Measurements from ENCODE around the gene FADS2. TPM values are rescaled to one million over a fixed set of nuclear protein-coding genes. Genes with fewer than 3 reads are reported as not detected.

Gene FADS2
- total and polyA plus RNA-seq, 9 of the 15 experiments (the other 6 are each of a cell fraction or from before 2014, with no cell fraction given), result 2.9 to 42.8 (median 16.2) TPM

- TF ChIP-seq PBX2 (CRISPR knock-in tag; IDR thresholded peaks at IDR 0.05; ENCODE audit: low read depth) (no peak), PBX2 (tag; conservative IDR thresholded peaks at IDR 0.05; ENCODE audit: low read depth) (no peak), ZBED1 (IDR thresholded peaks at IDR 0.05) (no peak), HDAC3 (IDR thresholded peaks at IDR 0.05; ENCODE audit: borderline replicate concordance, partially characterized antibody) (no peak), ETV5 (CRISPR knock-in tag; IDR thresholded peaks at IDR 0.05; ENCODE audit: low read depth) (no peak), NONO (IDR thresholded peaks at IDR 0.05; ENCODE audit: low read depth in 2 of 2, low read length in 1 of 2) (peak; percentile 80 to 89), E2F4 (CRISPR knock-in tag; IDR thresholded peaks at IDR 0.05; ENCODE audit: low read depth) (no peak), HNRNPL (IDR thresholded peaks at IDR 0.05; ENCODE audit: low read depth, low read length) (peak; percentile 100), ZNF511 (CRISPR knock-in tag; IDR thresholded peaks at IDR 0.05) (peak; percentile 6; the same call in 1 of the 2 replicates), PPARD (CRISPR knock-in tag; IDR thresholded peaks at IDR 0.05) (no peak), ATF6 (CRISPR knock-in tag; IDR thresholded peaks at IDR 0.05) (no peak), EP300 (IDR thresholded peaks at IDR 0.05; ENCODE audit: low read length) (peak; percentile 42; the same call in 1 of the 2 replicates), RBBP5 (IDR thresholded peaks at IDR 0.05; ENCODE audit: borderline replicate concordance, insufficient read depth, low read length, poor library complexity, severe bottlenecking) (peak; percentile 31), FOXM1 (IDR thresholded peaks at IDR 0.05; ENCODE audit: low read depth) (no peak), FOXM1 (CRISPR knock-in tag; IDR thresholded peaks at IDR 0.05; ENCODE audit: low read depth) (no peak), MYC (IDR thresholded peaks at IDR 0.05; ENCODE audit: low read depth, low read length) (peak; percentile 91), MYC (CRISPR knock-in tag; IDR thresholded peaks at IDR 0.05; ENCODE audit: borderline replicate concordance, low read depth) (no peak), FOS (IDR thresholded peaks at IDR 0.05; ENCODE audit: extremely low read depth, insufficient read length) (no peak), TRIM28 (IDR thresholded peaks at IDR 0.05) (no peak), ZNF778 (CRISPR knock-in tag; IDR thresholded peaks at IDR 0.05) (no peak), SETDB1 (IDR thresholded peaks at IDR 0.05; ENCODE audit: low read length) (no peak), SMAD2 (IDR thresholded peaks at IDR 0.05; ENCODE audit: low read depth, low read length) (no peak)
Observed at GRCh38 chr11:61816736-61817455, 11.2 kb upstream of the FADS2 start, which contains the start of gene FADS1 (continued).
